ENCODE data around the gene WWTR1. TPM values are rescaled to one million over a fixed set of nuclear protein-coding genes. Genes with fewer than 3 reads are reported as not detected.

The WWTR1 gene
- total and polyA plus RNA-seq, 2 donors (not counting 3 experiments of a cell fraction or from before 2014, with no cell fraction given) = 210 to 341 TPM

DNA sequence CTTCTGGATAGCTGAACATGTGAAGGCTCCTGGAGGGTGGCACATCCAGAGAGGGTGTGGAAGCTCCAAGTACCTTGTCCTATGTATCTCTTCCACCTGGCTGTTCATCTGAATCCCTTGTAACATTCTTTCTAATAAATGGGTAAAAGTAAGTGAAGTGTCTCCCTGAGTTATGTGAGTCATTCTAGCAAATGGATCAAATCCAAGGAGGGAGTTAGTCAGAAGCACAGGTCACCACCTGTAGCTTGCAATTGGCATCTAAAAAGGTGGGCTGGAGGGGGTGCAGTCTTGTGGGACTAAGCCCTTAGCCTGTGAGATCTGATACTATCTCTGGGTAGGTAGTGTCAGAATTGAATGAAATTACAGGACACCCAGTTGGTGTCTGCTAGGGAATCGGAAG, 71.0 kb downstream of the WWTR1 start:
- H3K4me2 ChIP-seq (ENCODE audit: insufficient read depth, low read length) = peak overlapping the region; percentile 60
- POLR2A ChIA-PET = interaction anchor here (0.6 to 1.0 kb wide), 2 partner anchors 21 to 35 kb away, joined by 3 read pairs; no protein-coding TSS in a partner anchor
- no peaks in the 10 kb centered on the region for H3K36me3 ChIP-seq (ENCODE audit: control insufficient read depth in 2 of 2, extremely low read depth in 1 of 2, insufficient read depth in 2 of 2, low read length in 2 of 2)
- CTCF ChIA-PET = interaction anchor here (0.6 to 3.7 kb wide), 11 partner anchors 8 to 131 kb away, joined by 3 to 17 read pairs (median 5); no protein-coding TSS in a partner anchor
- BruUV-seq (replicated peaks) = no TSS peak
- H2AFZ ChIP-seq (ENCODE audit: low read depth, low read length) = no peak overlapping the region
- TF ChIP-seq FOS (IDR thresholded peaks at IDR 0.05; ENCODE audit: borderline replicate concordance, insufficient read depth, low read length) (peak; percentile 67), MYC (IDR thresholded peaks at IDR 0.05; ENCODE audit: low read depth, low read length) (no peak), JUN (IDR thresholded peaks at IDR 0.05; ENCODE audit: borderline replicate concordance, insufficient read depth, insufficient read length, low read depth) (peak; percentile 23)
- FAIRE-seq = no peak
- no peaks in the 10 kb centered on the region for H3K9me3 ChIP-seq (replicated peaks; ENCODE audit: control insufficient read depth, insufficient read depth, low read length)
- H3K9me1 ChIP-seq (replicated peaks; ENCODE audit: control insufficient read depth, extremely low read depth, insufficient read depth, low read length) = no peaks in the 10 kb centered on the region
- no peaks in the 10 kb centered on the region for H3K27me3 ChIP-seq (ENCODE audit: control insufficient read depth in 2 of 2, insufficient read depth in 2 of 2, low read length in 2 of 2)
- H3K4me3 ChIP-seq (replicated peaks in 1 of 3; ENCODE audit: insufficient read depth in 1 of 3, low read depth in 1 of 3, low read length in 3 of 3) = no peak overlapping the region
- H4K20me1 ChIP-seq (replicated peaks; ENCODE audit: control insufficient read depth, extremely low read depth, insufficient read depth, low read length) = no peaks in the 10 kb centered on the region
- dilution Hi-C loops (cut with MboI; ENCODE audit: extremely low pct_ligation_motif_present, low sequenced_read_pairs) = no loop called here
- peak overlapping the region; percentile 34 for H3K9ac ChIP-seq (replicated peaks; ENCODE audit: extremely low read depth, insufficient read depth, low read length)
- peak; percentile 84 for DNase-seq (ENCODE audit: low read depth, low spot score)
- H3K4me1 ChIP-seq (ENCODE audit: control insufficient read depth, extremely low read depth, insufficient read depth, low read length) = peaks cover 90% of the 10 kb centered on the region
- intact Hi-C loops (cut with micrococcal nuclease) = no loop called here
- H3K27ac ChIP-seq (ENCODE audit: insufficient read depth, low read depth, low read length) = peak overlapping the region; percentile 96
- peaks cover 80% of the 10 kb centered on the region for H3K79me2 ChIP-seq (ENCODE audit: control insufficient read depth, insufficient read depth, low read length)

DNA sequence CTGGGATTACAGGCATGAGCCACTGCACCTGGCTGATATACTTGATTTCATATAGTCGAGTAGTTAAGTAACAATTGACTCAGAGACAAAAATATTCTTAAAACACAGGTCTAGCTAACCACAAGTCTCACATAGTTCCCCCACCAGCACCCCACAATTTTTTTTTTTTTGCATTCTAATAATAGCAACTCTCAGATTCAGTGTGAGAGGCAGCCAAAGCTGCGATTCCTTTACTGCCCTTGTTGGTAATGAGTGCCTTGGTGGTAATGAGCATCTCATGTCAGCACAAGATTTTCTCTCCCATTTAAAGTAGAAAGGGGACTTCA, 72.5 kb downstream of the WWTR1 start:
- Histone ChIP-seq H3K4me2 (ENCODE audit: insufficient read depth, low read length) (no peak overlapping the region), H3K36me3 (ENCODE audit: control insufficient read depth in 2 of 2, extremely low read depth in 1 of 2, insufficient read depth in 2 of 2, low read length in 2 of 2) (no peaks in the 10 kb centered on the region), H2AFZ (ENCODE audit: low read depth, low read length) (no peak overlapping the region), H3K79me2 (ENCODE audit: control insufficient read depth, insufficient read depth, low read length) (peaks cover 86% of the 10 kb centered on the region), H3K4me3 (replicated peaks in 1 of 3; ENCODE audit: insufficient read depth in 1 of 3, low read depth in 1 of 3, low read length in 3 of 3) (no peak overlapping the region), H3K4me1 (ENCODE audit: control insufficient read depth, extremely low read depth, insufficient read depth, low read length) (peaks cover 90% of the 10 kb centered on the region), H3K9ac (replicated peaks; ENCODE audit: extremely low read depth, insufficient read depth, low read length) (no peak overlapping the region), H3K9me1 (replicated peaks; ENCODE audit: control insufficient read depth, extremely low read depth, insufficient read depth, low read length) (no peaks in the 10 kb centered on the region), H3K27ac (ENCODE audit: insufficient read depth, low read depth, low read length) (no peak overlapping the region), H3K9me3 (replicated peaks; ENCODE audit: control insufficient read depth, insufficient read depth, low read length) (no peaks in the 10 kb centered on the region), H4K20me1 (replicated peaks; ENCODE audit: control insufficient read depth, extremely low read depth, insufficient read depth, low read length) (no peaks in the 10 kb centered on the region), H3K27me3 (ENCODE audit: control insufficient read depth in 2 of 2, insufficient read depth in 2 of 2, low read length in 2 of 2) (no peaks in the 10 kb centered on the region)
- ChIA-PET POLR2A (interaction anchor here (0.6 kb wide), 1 partner anchor 67 kb away, joined by 3 read pairs; no protein-coding TSS in a partner anchor), CTCF (no interaction called here)
- intact Hi-C loops (cut with micrococcal nuclease) (no loop called here), dilution Hi-C loops (cut with MboI; ENCODE audit: extremely low pct_ligation_motif_present, low sequenced_read_pairs) (no loop called here)
- BruUV-seq (replicated peaks) = no TSS peak
- DNase-seq (ENCODE audit: low read depth, low spot score) (no peak), FAIRE-seq (no peak)
- no peak for TF ChIP-seq POLR2A (IDR thresholded peaks at IDR 0.05; ENCODE audit: low read depth, low read length)
- TF ChIP-seq, protein P1, sequence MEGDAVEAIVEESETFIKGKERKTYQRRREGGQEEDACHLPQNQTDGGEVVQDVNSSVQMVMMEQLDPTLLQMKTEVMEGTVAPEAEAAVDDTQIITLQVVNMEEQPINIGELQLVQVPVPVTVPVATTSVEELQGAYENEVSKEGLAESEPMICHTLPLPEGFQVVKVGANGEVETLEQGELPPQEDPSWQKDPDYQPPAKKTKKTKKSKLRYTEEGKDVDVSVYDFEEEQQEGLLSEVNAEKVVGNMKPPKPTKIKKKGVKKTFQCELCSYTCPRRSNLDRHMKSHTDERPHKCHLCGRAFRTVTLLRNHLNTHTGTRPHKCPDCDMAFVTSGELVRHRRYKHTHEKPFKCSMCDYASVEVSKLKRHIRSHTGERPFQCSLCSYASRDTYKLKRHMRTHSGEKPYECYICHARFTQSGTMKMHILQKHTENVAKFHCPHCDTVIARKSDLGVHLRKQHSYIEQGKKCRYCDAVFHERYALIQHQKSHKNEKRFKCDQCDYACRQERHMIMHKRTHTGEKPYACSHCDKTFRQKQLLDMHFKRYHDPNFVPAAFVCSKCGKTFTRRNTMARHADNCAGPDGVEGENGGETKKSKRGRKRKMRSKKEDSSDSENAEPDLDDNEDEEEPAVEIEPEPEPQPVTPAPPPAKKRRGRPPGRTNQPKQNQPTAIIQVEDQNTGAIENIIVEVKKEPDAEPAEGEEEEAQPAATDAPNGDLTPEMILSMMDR (IDR thresholded peaks at IDR 0.05; ENCODE audit: extremely low read depth in 1 of 2, insufficient read depth in 1 of 2, low read depth in 1 of 2, low read length in 2 of 2) = no peak
- TF ChIP-seq POLR2AphosphoS5 (IDR thresholded peaks at IDR 0.05; ENCODE audit: insufficient read depth, low read depth, low read length) = no peak
- no peak for TF ChIP-seq JUN (IDR thresholded peaks at IDR 0.05; ENCODE audit: borderline replicate concordance, insufficient read depth, insufficient read length, low read depth)
- no peak for TF ChIP-seq MYC (IDR thresholded peaks at IDR 0.05; ENCODE audit: low read depth, low read length)
- no peak for TF ChIP-seq GATA2 (IDR thresholded peaks at IDR 0.05; ENCODE audit: insufficient read depth, insufficient read length, low read depth, low read length)
- TF ChIP-seq FOS (IDR thresholded peaks at IDR 0.05; ENCODE audit: borderline replicate concordance, insufficient read depth, low read length) = no peak
- TF ChIP-seq EZH2 (IDR thresholded peaks at IDR 0.05; ENCODE audit: borderline replicate concordance, low read depth, low read length, severe bottlenecking) = no peak
- TF ChIP-seq, protein P2, sequence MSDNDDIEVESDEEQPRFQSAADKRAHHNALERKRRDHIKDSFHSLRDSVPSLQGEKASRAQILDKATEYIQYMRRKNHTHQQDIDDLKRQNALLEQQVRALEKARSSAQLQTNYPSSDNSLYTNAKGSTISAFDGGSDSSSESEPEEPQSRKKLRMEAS (IDR thresholded peaks at IDR 0.05; ENCODE audit: insufficient read depth, insufficient read length) = no peak
